PC-3 (cell line): ENCODE data around the gene HLF. TPM values are rescaled to one million over a fixed set of nuclear protein-coding genes. Genes with fewer than 3 reads are reported as not detected.

Experiments used
- ATAC-seq: fragments of 200-7000 bp; cut with Tn5 transposase; 2 replicates; pipeline ENCODE4 v1.9.1; 2020; ENCODE audit warnings: mild to moderate bottlenecking, moderate library complexity
- BruUV-seq: library from RNA; stranded (reverse); fragments of 400-500 nt; replicated peaks from 2 replicates; lab custom pipeline; 2021; lab: Mats Ljungman, UMichigan
- CTCF ChIA-PET: fragments of 300-600 bp; sonication (Branson Sonifier 250); formaldehyde crosslinking; loops from one replicate; lab custom pipeline; 2022; ENCODE audit warnings: antibody characterized with exemption; lab: Charles Lee
- POLR2A ChIA-PET: fragments of 300-600 bp; sonication (Branson Sonifier 250); formaldehyde crosslinking; loops from one replicate; lab custom pipeline; 2022; ENCODE audit warnings: antibody characterized with exemption; ENCODE audit not compliant: unreplicated experiment; lab: Charles Lee
- DNase-seq: peaks from one replicate; pipeline ENCODE4 v3.0.0-alpha.2; 2015
- H2AFZ ChIP-seq: fragments of 300-600 bp; sonication (generic); 2 replicates; pipeline ENCODE4 v1.6.0; 2016; ENCODE audit warnings: antibody characterized with exemption, low read length
- H3F3A ChIP-seq: fragments of 300-600 bp; sonication (generic); one replicate; pipeline ENCODE4 v1.6.0; 2017; ENCODE audit warnings: antibody characterized with exemption, low read length, control low read depth, mild to moderate bottlenecking; ENCODE audit not compliant: unreplicated experiment
- H3K27ac ChIP-seq: fragments of 300-600 bp; sonication (generic); 2 replicates; pipeline ENCODE4 v1.5.1; 2016; ENCODE audit warnings: mild to moderate bottlenecking, low read length
- H3K27me3 ChIP-seq: fragments of 300-600 bp; sonication (generic); 2 replicates; pipeline ENCODE4 v1.6.1; 2016; ENCODE audit warnings: low read length, mixed read lengths
- H3K36me3 ChIP-seq: fragments of 300-600 bp; sonication (generic); 2 replicates; pipeline ENCODE4 v1.6.1; 2016; ENCODE audit warnings: low read depth, mixed run types, low read length, mixed read lengths
- H3K4me1 ChIP-seq: fragments of 300-600 bp; sonication (generic); 2 replicates; pipeline ENCODE4 v1.5.1; 2016; ENCODE audit warnings: low read length; ENCODE audit not compliant: insufficient read depth
- H3K4me2 ChIP-seq: fragments of 300-600 bp; sonication (generic); 2 replicates; pipeline ENCODE4 v1.6.0; 2016; ENCODE audit warnings: low read length
- H3K4me3 ChIP-seq: fragments of 300-600 bp; sonication (generic); 2 replicates; pipeline ENCODE4 v1.5.1; 2016; ENCODE audit warnings: mild to moderate bottlenecking, low read length, mixed read lengths
- H3K79me2 ChIP-seq: fragments of 300-600 bp; sonication (generic); 2 replicates; pipeline ENCODE4 v1.6.1; 2017; ENCODE audit warnings: low read length, mixed read lengths
- H3K9ac ChIP-seq: fragments of 300-600 bp; sonication (generic); 2 replicates; pipeline ENCODE4 v1.6.0; 2016; ENCODE audit warnings: mild to moderate bottlenecking, low read length
- H3K9me2 ChIP-seq: fragments of 300-600 bp; sonication (generic); replicated peaks from 2 replicates; pipeline ENCODE4 v1.6.1; 2016; ENCODE audit warnings: mixed run types, low read length, mixed read lengths
- H3K9me3 ChIP-seq: fragments of 300-600 bp; sonication (generic); 2 replicates; pipeline ENCODE4 v1.6.1; 2016; ENCODE audit warnings: low read length, mixed read lengths
- H4K20me1 ChIP-seq: fragments of 300-600 bp; sonication (generic); 2 replicates; pipeline ENCODE4 v1.6.1; 2016; ENCODE audit warnings: low read length, mixed read lengths
- EZH2 ChIP-seq: fragments of 300-600 bp; sonication (generic); IDR thresholded peaks from one replicate; pipeline ENCODE4 v1.6.1; 2017; ENCODE audit warnings: antibody characterized with exemption, mild to moderate bottlenecking, low read length; ENCODE audit not compliant: unreplicated experiment
- EZH2phosphoT487 ChIP-seq: fragments of 300-600 bp; sonication (generic); IDR thresholded peaks from 2 replicates; pipeline ENCODE4 v1.6.1; 2018; ENCODE audit warnings: mild to moderate bottlenecking, antibody characterized with exemption, low read length, borderline replicate concordance
- intact Hi-C: fragments of 100-400 bp; cut with micrococcal nuclease; formaldehyde crosslinking; loops from 2 replicates; pipeline ENCODE4 v1.9.0; 2023
- total RNA-seq: library from RNA; depleted of rRNA; stranded (reverse); fragments of >200 nt; gene quantifications from 2 replicates; pipeline ENCODE4 v1.2.3, GENCODE V29; 2014
- TF ChIP-seq, protein P1 (sequence below): fragments of 300-600 bp; sonication (generic); conservative IDR thresholded peaks from 2 replicates; pipeline ENCODE4 v1.5.1; 2017; ENCODE audit warnings: antibody characterized with exemption, low read depth, mild to moderate bottlenecking, low read length

HLF gene
- total RNA-seq, 1 experiment from 2014 or later: 0.66 TPM

DNA sequence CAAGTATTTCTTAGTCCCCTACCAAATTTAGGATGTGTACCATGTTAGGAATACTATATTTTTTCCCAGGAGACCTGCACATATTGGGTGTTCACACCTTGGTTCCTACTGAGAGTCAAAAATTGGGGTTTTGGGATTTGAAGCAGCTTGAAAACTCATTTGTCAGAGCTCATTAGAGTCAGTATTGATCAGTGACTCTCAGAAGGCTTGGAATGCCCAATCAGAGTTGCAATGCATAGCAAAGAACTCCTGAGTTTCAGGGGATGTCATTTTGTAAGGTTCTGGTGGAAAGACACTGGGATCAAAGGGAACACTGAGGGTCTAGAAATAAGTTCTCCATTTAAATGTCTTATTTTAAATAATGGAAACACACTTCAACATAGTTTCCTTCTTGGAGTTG lies 5.1 kb downstream of the HLF start:
- ATAC-seq (no peak), DNase-seq (no peak)
- Histone ChIP-seq H3K79me2 (no peaks in the 10 kb centered on the region), H3F3A (no peaks in the 10 kb centered on the region), H2AFZ (no peak overlapping the region), H3K4me1 (no peaks in the 10 kb centered on the region), H3K9ac (no peak overlapping the region), H4K20me1 (no peaks in the 10 kb centered on the region), H3K27ac (no peak overlapping the region), H3K9me2 (no peaks in the 10 kb centered on the region), H3K9me3 (no peaks in the 10 kb centered on the region), H3K36me3 (no peaks in the 10 kb centered on the region), H3K4me3 (no peak overlapping the region), H3K4me2 (no peak overlapping the region), H3K27me3 (peaks cover 11% of the 10 kb centered on the region)
- ChIA-PET CTCF (no interaction called here), POLR2A (no interaction called here)
- TF ChIP-seq, protein P1, sequence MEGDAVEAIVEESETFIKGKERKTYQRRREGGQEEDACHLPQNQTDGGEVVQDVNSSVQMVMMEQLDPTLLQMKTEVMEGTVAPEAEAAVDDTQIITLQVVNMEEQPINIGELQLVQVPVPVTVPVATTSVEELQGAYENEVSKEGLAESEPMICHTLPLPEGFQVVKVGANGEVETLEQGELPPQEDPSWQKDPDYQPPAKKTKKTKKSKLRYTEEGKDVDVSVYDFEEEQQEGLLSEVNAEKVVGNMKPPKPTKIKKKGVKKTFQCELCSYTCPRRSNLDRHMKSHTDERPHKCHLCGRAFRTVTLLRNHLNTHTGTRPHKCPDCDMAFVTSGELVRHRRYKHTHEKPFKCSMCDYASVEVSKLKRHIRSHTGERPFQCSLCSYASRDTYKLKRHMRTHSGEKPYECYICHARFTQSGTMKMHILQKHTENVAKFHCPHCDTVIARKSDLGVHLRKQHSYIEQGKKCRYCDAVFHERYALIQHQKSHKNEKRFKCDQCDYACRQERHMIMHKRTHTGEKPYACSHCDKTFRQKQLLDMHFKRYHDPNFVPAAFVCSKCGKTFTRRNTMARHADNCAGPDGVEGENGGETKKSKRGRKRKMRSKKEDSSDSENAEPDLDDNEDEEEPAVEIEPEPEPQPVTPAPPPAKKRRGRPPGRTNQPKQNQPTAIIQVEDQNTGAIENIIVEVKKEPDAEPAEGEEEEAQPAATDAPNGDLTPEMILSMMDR: no peak
- no peak for TF ChIP-seq EZH2
- TF ChIP-seq EZH2phosphoT487: no peak
- no TSS peak for BruUV-seq
- intact Hi-C loops: no loop called here

DNA sequence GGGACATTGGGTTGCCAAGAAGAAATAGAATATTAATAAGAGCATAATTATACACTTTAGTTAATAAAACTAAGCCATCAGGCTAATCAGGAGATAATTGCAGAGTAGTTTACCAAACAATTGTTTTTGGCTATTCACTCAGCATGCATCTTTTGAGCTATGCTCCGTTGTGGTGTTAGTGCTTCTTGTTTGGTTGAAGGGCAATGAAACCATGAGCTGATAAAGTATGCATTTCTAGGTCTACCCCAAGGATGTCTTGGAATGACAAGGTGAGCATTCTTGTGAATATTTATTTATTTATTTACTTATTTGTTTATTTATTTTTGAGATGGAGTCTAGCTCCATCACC lies 6.4 kb downstream of the HLF start:
- Histone ChIP-seq H3F3A (no peaks in the 10 kb centered on the region), H3K9ac (no peak overlapping the region), H3K27ac (no peak overlapping the region), H3K27me3 (peaks cover 6% of the 10 kb centered on the region; the same call in 1 of the 2 replicates), H2AFZ (no peak overlapping the region), H3K4me2 (no peak overlapping the region), H3K4me1 (peaks cover 3% of the 10 kb centered on the region; the same call in 1 of the 2 replicates), H3K4me3 (no peak overlapping the region), H3K9me3 (no peaks in the 10 kb centered on the region), H3K9me2 (no peaks in the 10 kb centered on the region), H3K79me2 (no peaks in the 10 kb centered on the region), H4K20me1 (no peaks in the 10 kb centered on the region), H3K36me3 (no peaks in the 10 kb centered on the region)
- ChIA-PET CTCF (no interaction called here), POLR2A (no interaction called here)
- intact Hi-C loops: no loop called here
- TF ChIP-seq, protein P1: no peak
- TF ChIP-seq EZH2phosphoT487: no peak
- no peak for TF ChIP-seq EZH2
- no TSS peak for BruUV-seq
- ATAC-seq (no peak), DNase-seq (no peak)

DNA sequence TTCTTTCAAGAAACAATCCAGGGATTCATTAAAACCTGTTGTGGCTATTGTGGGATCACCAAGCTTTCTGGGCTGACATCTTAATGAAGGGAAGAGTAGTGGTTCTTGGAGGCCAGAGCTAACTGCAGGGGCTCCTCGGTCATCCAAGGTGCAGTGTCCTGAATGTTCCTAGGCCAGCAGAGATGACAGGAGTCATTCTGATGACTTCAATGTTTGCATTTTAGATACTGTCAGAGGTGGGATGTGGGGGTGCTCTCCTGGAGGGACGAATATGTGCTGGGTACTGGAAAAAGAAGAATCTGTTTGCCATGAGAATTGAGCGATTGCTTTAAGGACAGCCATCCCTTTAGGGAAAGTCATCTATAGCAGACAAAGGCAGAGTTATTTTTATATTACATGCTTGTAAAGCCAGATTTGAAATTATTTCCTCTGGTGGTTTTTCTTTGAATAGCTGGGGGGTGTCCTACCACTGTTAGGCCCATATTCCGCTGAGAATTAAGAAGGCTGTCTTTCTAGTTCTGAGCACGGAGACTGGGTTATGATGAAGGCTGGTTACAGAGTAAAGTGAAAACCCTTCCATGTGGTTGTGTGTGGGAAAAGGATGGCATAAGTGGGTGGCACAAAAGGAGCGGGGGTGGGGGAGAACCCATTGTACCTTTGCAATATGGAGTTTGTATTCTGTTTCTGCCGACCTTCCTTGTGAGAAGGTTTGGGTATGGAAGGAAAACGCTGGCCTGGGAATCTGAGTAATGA lies 7.4 kb downstream of the HLF start:
- H3K9me3 ChIP-seq: no peaks in the 10 kb centered on the region
- ChIA-PET POLR2A (no interaction called here), CTCF (no interaction called here)
- TF ChIP-seq EZH2phosphoT487 (no peak), EZH2 (no peak)
- TF ChIP-seq, protein P1: no peak
- no peak overlapping the region for H2AFZ ChIP-seq
- H3K4me1 ChIP-seq: peaks cover 11% of the 10 kb centered on the region; the same call in 1 of the 2 replicates
- no peaks in the 10 kb centered on the region for H3K27me3 ChIP-seq
- H3F3A ChIP-seq: no peaks in the 10 kb centered on the region
- no peak for DNase-seq
- no peak overlapping the region for H3K9ac ChIP-seq
- H3K27ac ChIP-seq: no peak overlapping the region
- intact Hi-C loops: no loop called here
- no peaks in the 10 kb centered on the region for H3K79me2 ChIP-seq
- no peak for ATAC-seq
- no peak overlapping the region for H3K4me3 ChIP-seq
- no peaks in the 10 kb centered on the region for H3K9me2 ChIP-seq
- no TSS peak for BruUV-seq
- no peaks in the 10 kb centered on the region for H3K36me3 ChIP-seq
- H4K20me1 ChIP-seq: no peaks in the 10 kb centered on the region
- H3K4me2 ChIP-seq: no peak overlapping the region
